Hematopoietic multipotent progenitor cell (in vitro differentiated cells): ENCODE results near the gene MPZL1. TPM values are rescaled to one million over a fixed set of nuclear protein-coding genes. Genes with fewer than 3 reads are reported as not detected.
A peak's percentile ranks its signal among the peaks of the same experiment; 100 is the strongest.

Source experiments
- DNase-seq, 3 donors: peaks; one replicate each; pipeline ENCODE4 v3.0.0-alpha.2; 2011 to 2015; ENCODE audit warnings: low read depth in 2 of 3, low spot score in 2 of 3
- total RNA-seq: library from RNA; depleted of rRNA; stranded (reverse); fragments of >200 nt; gene quantifications from one replicate; pipeline ENCODE4 v1.2.3, GENCODE V29; 2012

MPZL1 gene
- total RNA-seq, 1 donor, result 31.8 TPM

DNA sequence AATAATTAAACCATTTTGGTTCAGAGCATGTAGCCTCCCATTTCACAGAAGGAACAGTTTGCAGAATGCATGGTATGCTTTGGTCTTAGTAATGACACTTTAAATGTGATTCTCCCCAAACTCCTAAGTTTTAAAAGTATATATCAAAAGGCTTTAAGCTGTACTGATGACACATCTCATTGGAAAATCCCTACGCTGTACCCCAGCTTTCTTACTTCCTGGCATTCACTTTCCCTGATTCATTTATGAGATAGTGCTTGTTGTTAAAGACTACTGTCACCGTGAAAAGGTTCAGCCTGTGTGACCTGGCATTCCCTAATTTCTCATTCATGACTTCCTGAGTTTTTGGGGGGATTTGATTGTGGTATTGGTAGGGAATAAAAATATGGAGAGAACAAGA, 53.4 kb downstream of the MPZL1 start:
- DNase-seq, result no peak

DNA sequence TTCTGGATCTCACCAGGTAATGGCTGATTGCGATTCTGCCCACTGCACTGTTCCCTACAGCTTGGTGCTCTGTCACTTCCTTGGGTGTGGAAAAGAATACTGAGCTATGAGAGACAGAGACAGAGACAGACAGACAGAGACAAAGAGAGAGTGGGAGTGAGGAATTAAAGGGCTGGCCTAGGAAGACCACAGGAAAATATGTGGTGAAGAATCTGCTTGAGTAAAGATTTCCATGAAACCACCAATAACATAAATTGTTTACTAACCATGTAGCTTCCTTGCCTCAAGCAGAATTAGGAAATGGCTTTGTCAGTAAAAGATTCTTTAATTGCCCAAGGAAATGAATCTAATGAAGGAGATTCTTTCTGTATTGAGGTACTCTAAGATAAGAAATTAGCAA, 54.4 kb downstream of the MPZL1 start:
- DNase-seq, result no peak

DNA sequence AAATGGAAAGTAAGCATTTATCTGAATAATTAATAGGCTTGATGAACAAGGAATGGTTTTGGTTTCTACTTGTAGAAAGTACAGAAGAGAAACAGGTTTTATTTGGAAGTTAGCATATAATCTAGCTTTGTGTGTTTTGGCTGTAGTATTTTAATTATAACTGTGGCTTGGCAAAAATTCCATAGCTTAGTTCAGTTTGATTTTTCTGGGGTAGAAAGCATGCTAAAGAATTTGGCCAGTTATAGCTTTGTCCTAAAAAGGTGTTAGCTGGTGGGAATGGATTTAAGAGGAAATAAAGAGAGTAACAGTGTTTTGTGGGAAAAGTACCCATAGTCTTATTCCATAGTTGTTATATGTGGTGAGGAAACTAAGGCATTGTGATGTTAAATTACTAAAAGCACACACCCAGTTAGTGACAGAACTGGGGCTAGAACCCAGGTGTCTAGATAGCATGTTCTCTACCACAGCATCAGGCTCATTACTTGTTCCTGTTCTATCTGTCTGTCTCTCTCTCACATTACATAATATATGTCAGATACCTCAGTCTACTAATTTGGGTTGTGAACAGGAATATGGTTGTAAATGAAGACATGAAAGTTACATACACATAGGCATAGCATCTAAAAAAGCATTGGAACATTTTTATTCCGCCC, 55.0 kb downstream of the MPZL1 start:
- no peak for DNase-seq

DNA sequence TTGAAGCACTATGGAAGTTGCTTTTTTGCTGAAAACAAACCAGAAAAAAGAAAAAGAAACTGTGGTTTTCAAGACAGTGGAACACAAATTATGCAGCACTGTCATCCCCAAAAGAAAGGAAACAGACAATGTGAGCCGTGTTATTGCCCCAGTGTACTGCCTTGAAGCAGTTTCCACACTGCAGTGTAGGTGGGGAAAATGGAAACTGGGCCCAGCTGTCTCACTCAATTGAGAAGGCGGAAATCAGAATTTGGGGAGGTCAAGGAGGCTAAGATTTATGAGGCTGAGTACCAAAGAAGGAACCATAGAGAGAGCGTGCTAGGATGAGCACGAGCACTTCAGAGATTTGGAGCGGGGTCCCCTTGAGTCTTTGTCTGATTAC, 55.5 kb downstream of the MPZL1 start:
- DNase-seq, result no peak

DNA sequence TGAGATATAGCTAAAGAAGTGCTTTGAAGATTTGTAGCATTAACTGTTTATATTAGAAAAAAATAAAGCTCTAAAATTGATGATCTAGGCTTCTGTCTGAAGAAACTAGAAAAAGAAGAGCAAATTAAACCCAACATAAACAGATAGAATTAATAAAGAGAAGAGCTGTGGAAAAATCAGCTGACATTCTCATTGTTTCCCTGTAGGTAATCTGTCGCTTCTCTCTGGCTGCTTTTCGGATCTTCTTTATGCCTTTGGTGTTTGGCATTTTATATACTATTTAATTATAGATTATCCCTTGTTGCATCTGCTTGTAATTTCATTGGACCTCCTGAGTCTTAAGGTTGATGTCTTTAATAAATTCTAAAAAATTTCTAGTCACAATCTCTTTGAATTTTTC, 59.8 kb downstream of the MPZL1 start:
- no peak for DNase-seq

DNA sequence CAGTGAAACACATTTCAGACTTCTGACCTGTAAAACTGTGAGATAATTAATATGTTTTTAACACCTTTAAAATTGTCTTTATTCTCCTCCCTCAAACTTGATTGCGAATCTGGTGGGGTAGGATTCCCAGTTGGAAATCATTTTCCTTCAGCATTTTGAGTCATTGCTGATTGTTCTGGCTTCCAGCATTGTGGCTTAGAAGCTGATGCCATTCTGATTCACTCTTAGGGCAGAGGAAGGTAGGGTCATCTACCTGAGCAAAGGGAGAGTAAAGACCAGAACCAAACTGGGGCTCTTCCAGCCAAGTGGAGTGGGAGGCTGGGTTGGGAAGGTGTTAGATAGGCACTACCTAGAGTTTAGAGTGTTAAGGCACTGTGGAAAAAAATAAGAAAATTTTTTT, 61.2 kb downstream of the MPZL1 start:
- DNase-seq, result no peak

DNA sequence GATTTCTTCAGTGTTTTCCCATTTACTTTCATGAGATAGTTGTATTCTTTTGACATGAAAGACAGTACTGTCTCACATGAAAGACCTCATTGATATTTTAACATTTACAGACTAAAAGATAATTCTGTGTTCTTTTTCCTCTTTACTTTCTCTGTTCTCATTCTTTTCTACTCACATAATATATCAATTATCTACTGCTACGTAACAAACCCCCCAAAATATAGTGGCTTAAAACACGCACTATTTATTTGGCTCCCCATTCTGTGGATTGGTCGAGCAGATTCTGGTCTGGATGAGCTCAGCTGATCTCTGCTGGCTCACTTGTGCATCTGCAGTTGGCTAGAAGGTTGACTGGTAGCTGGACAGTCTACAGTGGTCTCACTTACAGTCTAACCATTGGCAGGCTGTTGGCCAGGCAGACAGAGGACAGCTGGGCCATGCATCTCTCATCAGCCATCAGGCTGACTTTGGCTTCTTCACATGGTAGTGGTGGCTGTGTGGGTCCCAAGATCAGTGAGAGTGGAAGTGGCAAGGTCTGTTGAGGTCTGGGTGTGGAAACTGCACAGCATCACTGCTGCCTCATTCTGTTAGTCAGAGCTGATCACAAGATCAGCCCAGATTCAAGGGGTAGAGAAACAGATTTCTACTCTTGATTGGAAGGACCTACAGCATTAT, 63.2 kb downstream of the MPZL1 start:
- DNase-seq, result no peak

DNA sequence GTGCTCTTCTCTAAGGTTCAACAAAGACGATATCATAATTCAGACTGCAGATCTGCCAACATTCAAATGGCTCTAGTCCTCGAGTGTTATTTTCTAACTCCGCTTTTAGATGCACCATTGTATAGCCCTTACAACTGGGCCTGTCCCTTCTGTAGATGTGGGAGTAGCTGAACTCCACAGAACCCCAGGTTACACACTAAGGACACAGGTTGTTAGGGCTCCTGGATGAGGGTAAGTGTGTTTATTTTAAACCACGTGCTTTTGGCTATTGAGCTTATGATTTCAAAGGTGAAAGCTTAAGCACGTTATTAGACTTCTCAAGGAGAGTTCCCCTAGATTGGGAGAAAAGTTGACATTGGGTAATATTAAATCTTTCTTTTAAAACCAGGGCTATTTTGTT, 64.7 kb downstream of the MPZL1 start:
- no peak for DNase-seq

DNA sequence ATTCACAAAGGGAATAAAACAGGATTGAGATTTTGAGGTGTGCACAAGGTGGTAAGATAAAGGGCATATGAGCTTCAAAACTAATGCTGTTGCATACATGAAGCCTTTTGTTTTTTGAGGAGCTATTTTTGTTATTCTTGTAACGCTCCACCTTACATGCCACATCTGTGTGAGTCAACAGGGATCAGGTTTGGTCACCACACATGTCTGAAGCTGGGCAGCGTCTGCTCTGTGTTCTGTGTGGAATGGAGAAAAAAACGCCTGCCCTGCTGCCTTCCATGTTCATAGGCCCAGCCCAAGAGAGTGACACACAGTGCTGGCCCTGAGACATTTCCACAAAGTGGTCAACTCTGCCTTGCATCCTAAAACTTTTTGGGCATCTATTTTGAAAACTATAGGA, 67.7 kb downstream of the MPZL1 start:
- DNase-seq, result no peak

DNA sequence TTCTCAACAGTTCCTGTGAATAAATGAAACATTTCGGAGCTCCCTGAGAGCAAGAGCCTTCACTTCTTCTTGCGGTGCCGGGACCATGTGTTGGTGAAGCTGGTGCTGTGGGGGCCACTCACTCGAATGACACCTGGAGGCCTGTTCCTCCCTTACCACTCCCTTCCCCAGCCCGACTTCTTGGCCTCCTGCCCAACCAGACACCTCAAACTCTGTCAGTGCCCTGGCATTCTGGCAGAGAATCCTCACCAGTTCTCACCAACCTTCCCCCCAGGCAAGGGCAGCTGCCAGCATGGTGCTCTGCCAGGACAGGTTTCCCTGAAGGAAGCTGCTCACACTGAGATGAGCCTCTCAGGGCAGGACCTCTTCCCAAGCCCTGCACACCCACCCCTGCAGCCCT, 68.3 kb downstream of the MPZL1 start:
- DNase-seq, result no peak

DNA sequence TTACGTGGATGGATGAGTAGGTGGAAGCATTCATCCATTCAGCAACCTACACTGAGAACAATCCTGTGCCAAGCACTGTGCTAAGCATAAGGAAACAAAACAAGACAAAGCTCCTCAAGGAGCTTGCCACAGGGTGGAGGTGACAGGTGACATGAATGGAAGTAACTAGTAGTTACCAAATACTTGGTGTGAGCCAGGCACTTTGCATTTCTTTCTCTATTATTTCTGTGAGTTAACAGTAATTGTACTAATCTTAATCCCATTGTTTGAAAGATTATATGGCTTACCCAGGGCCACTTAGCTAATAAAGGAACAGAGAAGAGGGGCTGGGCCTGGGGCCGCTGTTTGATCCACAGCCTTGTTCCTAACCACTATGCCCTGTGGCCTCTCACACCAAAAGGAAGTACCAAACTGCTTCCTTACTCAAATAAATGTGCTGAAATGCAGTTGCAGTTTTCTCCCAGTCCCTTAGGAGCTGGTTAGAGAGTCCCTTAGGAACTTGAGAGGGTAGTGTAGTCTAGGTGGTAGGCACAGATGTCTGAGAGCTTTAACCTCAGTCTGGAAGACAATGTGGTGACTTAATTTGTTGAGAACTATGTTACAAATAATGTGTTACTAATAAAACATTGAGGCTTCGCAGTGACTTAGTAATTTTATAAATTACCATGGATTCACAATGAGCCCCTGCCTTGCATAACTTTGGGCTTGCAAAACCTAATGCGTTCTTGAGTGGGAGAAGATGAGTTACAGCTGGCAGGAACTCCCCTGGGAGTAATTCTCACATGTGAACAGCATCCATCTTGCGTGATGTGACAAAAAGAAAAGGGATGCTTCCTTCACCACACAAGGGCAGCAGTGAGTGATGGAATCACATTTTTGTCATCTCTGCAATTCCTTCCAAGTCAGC, 69.8 kb downstream of the MPZL1 start:
- no peak for DNase-seq

DNA sequence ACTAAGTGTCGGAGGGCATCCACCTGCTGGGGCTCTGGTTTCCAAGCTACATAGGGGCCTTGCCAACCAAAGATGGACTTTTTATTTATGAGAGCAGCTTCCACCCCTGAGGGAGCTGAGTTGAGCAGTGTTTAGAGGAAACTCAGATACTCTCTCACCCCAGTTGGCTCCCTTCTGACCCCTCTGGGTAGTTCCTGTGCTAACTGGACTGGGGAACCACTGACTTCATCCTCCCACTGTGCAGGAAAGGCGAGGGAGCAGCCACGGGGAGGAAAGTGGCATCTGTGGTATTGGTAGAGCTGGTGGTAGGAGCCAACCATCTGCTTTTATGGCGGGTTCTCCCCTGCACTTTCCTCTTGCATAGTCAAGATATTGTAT, 70.4 kb downstream of the MPZL1 start:
- DNase-seq, result no peak

DNA sequence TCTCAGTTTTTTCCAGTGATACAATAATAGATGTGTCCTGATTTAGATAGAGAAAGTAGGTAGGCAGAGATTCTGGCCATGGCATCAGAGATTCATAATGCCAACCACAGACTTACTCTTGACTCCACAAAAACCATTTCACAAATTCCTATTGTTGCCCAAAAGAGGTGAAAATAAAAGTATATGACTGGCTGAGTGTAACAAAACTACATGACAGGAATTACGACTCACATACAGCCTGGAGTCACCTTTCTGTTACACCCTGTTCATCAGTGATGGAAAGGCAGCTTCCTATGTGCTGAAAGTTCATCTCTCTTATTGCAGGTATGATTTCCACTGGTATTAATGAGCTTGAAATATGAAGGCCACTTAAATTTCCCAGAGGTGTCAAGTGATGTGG, 72.3 kb downstream of the MPZL1 start:
- DNase-seq, result no peak

DNA sequence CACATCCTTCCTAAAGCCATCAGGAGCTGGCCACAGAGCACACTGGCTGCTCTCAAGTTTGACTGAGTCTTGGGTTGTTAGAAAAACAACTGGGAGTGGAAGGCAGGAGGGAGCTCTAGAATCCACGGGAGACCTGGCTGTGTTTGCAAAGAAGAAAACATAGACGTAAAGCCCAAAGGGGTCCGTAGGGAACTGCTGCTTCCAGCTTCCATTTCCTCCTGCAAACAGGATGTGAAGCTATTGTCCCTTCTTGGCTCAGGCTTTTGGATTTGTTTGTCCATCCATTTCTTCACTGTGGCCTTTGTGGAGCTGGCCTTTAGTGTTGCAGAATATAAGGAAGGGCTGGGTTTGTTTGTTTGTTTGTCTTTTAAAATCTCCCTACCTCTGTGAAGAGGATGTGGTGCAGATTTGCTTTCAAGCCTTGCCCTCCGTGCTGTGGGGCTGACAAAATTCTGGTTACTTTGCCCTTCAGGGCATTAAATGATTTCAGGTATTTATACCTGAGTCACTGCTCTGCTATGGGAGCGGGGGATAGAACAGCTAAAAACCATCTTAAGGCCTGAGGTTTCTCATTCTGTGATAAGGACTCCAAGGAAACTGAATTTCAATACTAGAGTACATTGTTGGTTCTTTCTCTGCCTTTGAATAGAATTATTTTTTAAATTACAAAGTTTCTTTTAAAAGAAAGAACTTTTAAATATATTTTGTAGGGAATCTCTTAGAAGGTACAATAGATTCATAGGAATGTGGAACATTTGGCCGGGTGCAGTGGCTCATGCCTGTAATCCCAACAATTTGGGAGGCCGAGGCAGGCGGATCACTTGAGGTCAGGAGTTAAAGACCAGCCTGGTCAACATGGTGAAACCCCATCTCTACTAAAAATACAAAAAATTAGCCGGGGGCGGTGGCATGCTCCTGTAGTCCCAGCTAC, 74.3 kb downstream of the MPZL1 start:
- DNase-seq, result no peak

DNA sequence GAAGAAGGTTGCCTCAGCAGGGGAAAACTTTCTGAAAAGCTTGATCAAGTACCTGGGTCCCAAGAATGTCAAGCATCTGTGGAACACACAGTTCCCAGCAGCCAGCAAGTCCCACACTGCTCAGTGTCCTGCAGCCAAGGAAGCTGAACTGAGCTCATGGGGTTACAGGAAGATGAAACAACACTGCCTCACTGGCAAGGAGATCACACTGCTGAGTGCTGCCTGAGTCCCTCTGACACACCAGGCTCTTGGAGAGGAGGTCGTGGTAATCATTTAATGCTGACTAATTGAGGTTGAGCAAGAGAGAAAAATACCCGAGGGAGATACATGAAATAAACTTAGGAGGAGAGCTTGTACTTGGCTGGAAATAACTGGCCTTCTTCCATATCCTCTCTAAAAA, 75.2 kb downstream of the MPZL1 start:
- peak in 2 of 3 donors; percentile 75 to 83 for DNase-seq

DNA sequence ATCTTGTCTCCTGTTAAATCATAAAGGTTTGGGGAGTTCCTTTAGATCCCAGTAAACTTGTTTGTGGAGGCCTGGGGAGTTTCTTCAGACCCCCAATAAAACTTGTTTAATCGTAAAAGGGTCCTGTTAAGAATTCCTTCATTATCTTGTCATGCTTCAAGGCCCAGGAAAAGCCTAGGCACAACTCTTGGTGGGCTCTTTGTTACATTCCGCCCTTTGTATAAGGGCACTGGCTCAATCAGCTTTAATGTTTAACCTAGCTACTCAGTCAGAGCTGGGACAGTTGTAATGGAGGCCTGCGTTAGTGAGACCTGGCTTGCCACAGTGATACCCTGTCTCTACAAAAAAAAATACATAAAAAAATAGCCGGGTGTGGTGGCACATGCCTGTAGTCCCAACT, 77.2 kb downstream of the MPZL1 start:
- no peak for DNase-seq

DNA sequence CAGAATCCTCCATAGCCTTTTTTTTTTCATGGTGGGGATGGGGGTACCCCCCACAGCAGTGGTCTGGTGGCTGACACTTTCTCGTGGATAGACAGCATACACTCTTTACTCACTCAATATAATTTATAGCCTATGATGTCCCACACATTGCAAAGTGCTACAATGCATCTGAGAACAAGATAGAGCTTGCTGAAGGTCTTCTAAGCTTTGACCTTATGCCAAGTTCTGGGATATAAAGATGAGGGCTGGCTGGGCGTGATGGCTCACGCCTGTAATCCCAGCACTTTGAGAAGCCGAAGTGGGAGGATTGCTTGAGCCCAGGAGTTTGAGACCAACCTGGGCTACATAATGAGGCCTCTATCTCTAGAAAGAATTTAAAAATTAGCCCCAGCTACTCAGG, 78.0 kb downstream of the MPZL1 start:
- no peak for DNase-seq

DNA sequence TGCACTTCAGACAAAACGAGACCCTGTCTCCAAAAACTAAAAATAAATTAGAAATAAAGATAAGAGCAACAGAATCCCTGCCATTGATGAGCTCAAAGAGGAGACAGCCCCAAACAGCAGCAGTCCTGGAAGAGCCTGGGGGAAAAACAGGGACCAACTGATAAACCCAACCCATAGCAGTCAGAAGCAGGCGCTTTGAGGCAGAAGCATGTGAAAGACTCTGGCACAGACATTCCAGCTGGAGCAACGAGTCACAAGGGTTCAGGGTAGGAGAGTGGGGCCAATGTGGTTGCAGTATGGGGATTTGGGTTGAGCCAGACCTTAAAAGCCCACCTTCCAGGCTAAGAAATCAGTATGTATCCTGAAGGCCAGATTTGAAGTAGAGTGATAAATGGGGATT, 78.5 kb downstream of the MPZL1 start:
- no peak for DNase-seq

DNA sequence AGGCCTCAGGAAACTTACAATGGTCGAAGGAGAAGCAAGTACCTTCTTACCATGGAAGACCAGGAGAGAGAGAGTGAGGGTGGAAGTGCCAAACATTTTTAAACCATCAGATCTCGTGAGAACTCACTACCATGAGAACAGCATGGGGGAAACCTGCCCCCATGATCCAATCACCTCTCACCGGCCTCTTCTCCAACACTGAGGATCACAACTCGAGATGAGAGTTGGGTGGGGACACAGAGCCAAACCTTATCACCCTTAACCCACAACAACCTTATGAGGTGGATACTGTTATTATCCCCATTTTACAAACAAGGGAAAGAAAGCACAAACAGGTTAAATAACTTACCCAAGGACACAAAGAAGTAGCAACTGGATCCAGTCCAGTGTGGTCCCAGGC, 80.5 kb downstream of the MPZL1 start:
- no peak for DNase-seq

DNA sequence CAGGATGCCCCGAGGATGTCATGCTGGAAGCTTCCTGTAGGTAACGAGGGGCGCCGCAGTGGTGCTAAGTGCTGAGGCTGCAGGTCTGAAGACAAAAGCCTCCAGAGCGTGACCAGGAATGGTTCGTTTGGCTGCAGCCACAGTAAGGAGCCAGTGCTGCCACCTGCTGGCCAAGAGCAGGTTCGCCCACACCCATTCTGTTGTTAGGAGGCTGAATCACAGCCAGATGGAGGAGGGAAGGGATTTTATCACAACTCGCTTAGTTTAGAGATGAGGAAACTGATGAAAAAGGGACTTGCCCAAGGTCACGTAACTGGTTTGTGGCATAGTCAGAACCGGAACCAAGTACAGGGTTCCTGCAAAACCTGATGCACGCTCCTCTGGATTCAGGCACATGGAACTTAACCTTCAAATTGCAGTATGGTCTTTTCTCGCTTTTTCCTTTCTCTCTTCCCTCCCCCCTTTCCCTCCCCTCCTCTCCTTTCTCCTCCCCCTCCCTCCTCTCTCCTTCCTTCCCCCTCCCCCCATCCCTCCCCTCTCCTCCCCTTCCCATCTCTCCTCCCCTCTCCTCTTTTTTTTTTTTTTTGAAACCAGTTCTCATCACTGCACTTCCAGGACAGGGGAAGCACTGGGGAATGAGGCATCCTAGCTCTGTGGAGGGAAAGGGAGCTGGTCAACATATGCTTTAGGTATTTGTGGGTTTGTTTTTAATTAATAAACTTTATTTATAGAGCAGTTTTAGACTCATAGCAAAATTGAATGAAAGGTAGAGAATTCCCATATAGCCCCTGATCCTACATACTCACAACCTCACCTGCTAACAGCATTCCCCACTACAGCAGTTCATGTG, 81.8 kb downstream of the MPZL1 start:
- DNase-seq, result peak; percentile 66 to 94 (median 93)
